ENCODE results near the gene HSF2.
"Not testable (repeated sequence)": the region's sequence is repeated elsewhere in the genome, so short reads cannot be mapped to it uniquely, and the experiment has no call there.

HSF2 gene

GRCh38 chr6:122400121-122400450 is 634 bp downstream of the HSF2 start:
- no peak for DNase-seq

DNA sequence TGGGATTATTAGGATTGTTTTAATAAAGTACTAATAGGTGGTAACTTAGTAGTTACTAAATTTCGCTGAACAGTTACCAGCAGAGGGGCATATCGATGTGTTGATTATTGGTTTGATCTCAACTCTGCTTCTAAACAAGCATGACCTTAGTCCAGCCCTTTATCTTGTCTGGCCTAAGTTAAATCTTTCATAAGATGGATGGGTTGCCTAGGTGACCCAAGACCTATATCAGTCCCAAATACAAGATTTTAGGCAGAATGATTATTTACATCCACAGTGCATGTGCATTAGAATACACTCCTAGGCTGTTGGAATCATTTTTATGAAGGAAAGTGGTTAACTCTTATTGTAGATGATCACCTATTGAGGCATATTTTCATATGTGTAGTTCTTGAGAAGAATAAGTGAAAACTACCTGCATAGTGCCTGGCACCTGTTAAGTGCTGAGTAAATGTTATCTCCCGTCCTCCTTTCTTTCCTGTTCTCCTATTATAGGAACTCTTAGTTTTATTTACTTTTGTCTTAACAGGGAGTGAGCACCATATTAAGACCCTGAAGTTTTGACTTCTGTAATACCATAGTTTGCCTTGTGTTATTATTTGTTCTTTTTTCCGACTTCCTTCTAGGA is 1.1 kb downstream of the HSF2 start:
- DNase-seq = no peak

- no peak for DNase-seq
Measured at GRCh38 chr6:122401104-122401503, 1.7 kb downstream of the HSF2 start.

DNA sequence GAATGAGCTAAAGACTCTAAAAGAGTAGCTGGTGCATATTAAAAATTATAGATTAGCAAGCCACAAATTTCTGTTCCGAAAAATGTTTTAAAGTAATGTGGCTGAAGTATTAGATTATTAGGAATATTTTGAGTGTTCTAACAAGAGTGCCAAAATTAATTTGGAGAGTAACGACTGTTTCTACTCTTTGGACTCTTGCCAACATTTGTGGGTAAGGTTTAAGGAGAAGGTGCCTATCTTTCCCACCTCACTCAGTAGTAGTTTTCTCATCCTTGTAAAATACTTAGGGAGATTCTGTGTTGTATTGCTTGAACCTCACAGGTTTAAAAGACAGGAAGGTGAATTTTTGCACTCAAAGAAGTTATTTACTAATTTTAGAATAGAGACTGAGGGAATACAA is 5.0 kb downstream of the HSF2 start:
- DNase-seq = no peak

- no peak for DNase-seq
Measured at GRCh38 chr6:122405417-122405816, 6.0 kb downstream of the HSF2 start.

DNA sequence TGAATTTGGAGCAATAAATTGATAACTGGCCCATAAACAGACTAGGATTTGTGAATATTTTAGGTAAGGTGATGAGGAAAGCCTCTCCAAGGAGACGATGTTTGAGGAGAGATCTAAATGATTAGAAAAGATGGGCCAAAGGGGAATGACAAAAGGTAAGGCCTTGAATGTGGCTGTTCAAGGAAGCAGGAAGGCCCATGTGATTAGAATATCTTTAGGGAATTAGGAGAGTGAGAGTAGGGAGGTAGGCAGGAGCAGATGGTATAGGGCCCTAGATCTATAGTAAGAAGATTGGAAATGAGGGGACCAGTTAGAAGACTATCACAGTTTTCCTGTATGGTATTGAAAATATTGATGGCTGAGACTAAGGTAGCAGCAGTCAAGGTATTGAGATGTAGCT is 6.7 kb downstream of the HSF2 start:
- DNase-seq = no peak

DNA sequence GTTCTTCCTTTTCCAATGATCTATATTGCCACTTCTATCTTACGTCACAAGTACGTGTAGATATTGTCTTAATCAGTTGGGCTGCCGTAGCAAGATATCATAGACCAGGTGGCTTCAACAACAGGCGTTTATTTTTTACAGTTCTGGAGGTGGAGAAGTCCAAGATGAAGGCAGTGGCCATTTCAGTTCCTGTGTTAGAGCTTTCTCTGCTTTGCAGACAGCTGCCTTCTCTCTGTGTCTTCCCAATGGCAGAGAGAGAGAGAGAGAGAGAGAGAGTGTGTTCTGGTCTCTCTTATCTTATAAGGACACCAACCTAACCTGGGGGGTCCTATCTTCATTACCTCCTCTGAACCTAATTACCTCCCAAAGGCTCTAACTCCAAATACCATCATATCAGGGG is 8.3 kb downstream of the HSF2 start:
- no peak for DNase-seq

- no peak for DNase-seq
Measured at GRCh38 chr6:122408240-122408639, 8.8 kb downstream of the HSF2 start.

GRCh38 chr6:122408702-122409458 is 9.4 kb downstream of the HSF2 start:
- no peak for DNase-seq

DNA sequence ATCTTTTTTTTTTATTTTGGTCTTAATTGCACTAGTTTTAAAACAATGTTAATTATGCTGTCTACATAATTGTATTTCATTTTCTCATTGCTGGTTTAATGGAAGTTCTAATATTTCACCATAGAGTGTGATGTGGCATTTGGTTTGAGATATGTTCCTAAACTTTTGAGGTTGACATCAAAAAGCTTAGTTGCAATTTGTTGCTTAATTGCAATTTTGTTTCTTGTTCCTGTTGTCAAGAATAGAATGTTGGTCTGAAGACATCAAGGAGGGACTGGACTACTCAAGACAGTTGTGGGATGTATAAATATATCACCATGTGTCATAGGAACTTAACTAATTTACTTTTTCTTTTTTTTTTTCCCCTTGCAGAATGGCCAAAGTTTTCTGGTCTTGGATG is 12.5 kb downstream of the HSF2 start:
- no peak for DNase-seq

GRCh38 chr6:122416825-122417224 is 17.4 kb downstream of the HSF2 start:
- no peak for DNase-seq

DNA sequence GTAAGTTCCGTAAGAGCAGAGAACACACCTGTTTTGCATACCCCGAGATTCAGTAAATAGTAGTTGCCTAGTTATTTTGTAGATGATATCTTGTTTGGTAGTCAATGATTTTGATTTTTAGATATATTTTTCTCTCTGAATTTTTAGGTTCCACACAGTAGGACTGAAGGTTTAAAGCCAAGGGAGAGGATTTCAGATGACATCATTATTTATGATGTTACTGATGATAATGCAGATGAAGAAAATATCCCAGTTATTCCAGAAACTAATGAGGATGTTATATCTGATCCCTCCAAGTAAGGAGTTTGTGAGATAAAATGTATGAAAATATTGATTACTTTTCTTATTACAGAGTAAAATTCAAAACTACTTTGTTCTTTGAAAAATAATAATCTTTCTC is 22.6 kb downstream of the HSF2 start:
- DNase-seq = no peak

- DNase-seq = no peak
Measured at GRCh38 chr6:122422614-122423267, 23.3 kb downstream of the HSF2 start.

GRCh38 chr6:122423734-122424133 is 24.3 kb downstream of the HSF2 start:
- DNase-seq = no peak

DNA sequence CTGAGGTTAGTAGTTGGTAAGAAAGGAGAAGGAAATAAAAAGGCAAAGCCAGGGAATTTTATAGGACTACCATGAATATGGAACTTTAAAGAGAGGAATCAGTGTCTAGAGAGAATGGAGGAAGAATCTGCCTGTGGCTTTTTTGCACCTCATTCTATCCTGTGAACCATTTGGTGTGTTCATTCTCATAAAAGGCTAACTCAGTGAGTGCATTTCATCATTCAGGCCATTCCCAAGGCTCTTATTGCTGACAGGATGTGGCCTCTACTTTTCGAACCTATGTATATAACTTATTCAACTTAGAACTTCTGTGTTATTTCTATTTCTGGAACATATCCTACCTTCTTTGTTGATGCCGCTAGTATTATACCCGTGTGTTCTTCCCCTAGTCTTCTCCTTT is 27.1 kb downstream of the HSF2 start:
- no peak for DNase-seq

GRCh38 chr6:122428781-122429180 is 29.3 kb downstream of the HSF2 start:
- no peak for DNase-seq

DNA sequence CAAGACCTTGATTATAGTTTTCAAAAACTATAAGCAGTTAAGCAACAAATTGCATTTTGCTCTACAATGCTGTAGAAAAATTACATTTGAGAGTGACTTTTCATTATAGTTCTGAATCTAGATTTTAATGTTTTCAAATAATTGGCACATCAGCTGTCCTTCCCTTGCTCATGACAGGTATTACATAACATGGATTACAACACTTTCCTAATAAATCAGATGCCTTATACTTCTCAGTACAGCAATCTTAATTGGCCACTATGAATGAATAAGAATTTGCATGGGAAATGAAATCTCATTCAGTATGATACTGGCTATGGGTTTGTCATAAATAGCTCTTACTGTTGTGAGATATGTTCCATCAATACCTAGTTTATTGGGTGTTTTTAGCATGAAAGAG is 29.9 kb downstream of the HSF2 start:
- DNase-seq = no peak

- DNase-seq = no peak
Measured at GRCh38 chr6:122431780-122432179, 32.3 kb downstream of the HSF2 start.

DNA sequence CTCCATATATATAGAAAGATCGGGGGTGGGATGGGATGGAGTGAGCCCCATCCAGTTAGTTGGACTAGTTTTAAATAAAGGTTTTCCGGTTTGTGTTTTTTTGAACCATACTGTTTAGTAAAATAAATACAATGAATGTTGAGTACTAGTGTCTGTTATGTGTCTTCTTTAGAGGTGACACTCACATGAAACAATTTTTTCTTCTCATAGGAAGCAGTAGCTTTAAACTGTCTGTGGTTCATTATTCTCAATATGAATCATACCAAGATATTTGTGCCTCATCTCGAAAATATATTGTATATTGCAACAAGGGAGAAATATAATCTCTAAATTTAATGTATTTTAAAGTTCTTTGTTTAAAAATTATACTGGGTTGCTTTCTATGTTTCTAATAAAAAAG is 33.4 kb downstream of the HSF2 start:
- DNase-seq = no peak

DNA sequence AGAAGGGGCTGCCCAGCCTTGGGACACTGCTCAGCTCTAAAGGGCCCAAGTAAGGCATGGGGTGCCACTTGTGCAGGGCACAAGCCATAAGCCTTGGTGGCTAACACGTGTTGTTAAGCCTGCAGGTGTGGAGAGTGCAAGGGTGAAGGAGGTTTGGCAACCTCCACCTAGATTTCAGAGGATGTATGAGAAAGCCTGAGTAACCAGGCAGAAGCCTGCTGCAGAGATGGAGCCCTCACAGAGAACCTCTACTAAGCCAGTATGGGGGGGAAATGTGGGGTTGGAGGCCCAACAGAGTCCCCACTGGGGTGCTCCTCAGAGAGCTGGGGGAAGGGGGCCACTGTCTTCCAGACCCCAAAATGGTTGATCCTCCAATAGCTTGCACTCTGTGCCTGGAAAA is 39.5 kb downstream of the HSF2 start:
- no peak for DNase-seq

- DNase-seq = no peak
Measured at GRCh38 chr6:122445274-122445673, 45.8 kb downstream of the HSF2 start.

GRCh38 chr6:122449069-122449468 is 49.6 kb downstream of the HSF2 start:
- DNase-seq = no peak

DNA sequence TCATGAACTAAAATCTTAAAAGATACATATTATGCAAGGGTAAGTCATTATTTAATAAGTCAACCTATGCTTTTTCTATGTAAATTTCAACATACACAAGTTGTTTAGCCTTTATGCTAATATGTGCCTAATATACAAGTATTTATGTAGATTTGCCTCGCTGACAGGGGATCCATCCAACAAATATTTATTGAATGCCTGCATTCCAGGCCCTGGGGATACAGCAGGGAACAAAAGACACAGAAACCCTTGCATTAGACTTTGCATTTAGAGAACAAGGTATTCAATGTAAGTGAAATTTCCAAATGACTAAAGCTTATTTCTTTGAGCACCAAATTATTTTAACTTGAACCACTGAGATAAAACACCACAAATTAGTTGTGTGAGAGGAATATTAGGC is 53.1 kb downstream of the HSF2 start:
- no peak for DNase-seq

DNA sequence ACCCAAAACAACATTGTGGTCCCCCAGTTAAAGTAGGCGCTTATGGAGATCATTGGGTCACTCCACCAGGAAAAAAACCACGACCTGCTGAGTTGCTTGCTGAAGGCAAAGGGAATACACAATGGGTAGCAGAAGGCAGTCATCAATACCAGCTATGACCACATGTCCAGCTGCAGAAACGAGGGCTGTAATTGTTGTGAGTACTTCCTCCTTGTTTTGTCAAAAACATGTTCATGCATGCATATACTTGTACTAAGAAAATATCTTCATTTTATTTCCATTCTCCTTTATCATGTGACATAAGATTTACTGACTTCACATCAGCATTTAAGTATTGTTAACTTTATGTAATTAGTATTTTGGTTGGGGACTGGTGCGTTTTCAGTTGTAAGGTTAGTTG is 55.2 kb downstream of the HSF2 start:
- no peak for DNase-seq

DNA sequence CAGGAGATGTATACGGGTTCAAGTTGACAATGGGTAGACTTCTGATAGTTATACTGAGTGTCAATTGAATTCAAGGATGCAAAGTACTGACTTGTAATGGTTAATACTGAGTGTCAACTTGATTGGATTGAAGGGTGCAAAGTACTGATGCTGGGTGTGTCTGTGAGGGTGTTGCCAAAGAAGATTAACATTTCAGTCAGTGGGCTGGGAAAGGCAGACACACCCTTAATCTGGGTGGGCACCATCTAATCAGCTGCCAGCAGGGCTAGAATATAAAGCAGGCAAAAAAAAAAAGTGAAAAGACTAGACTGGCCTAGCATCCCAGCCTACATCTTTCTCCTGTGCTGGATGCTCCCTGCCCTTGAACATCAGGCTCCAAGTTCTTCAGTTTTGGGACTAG is 55.7 kb downstream of the HSF2 start:
- DNase-seq = not testable (repeated sequence)
